Activated CD8-positive, alpha-beta T cell treated with anti-CD3 and anti-CD28 coated beads for 36 hours (primary cell): ENCODE data around the gene GOLIM4. TPM values are rescaled to one million over a fixed set of nuclear protein-coding genes. Genes with fewer than 3 reads are reported as not detected.

Experiments used
- ATAC-seq: fragments of 200-7000 bp; cut with Tn5 transposase; one replicate; pipeline ENCODE4 v1.10.0; 2021; ENCODE audit warnings: mild to moderate bottlenecking, moderate library complexity
- CTCF ChIA-PET: fragments of 350-600 bp; sonication (Branson Sonifier 250); formaldehyde crosslinking; loops from one replicate; lab custom pipeline; 2021; ENCODE audit warnings: antibody characterized with exemption; lab: Charles Lee
- POLR2A ChIA-PET: fragments of 350-600 bp; sonication (Branson Sonifier 250); formaldehyde crosslinking; loops from one replicate; lab custom pipeline; 2021; ENCODE audit warnings: antibody characterized with exemption; lab: Charles Lee
- DNase-seq: peaks from one replicate; pipeline ENCODE4 v3.0.0-alpha.2; 2020
- H3K27ac Mint-ChIP-seq: one replicate; pipeline ENCODE4 v1.8.0; 2021; ENCODE audit warnings: mild to moderate bottlenecking, mixed read lengths
- H3K27me3 Mint-ChIP-seq: one replicate; pipeline ENCODE4 v1.8.0; 2021; ENCODE audit warnings: mixed read lengths
- H3K36me3 Mint-ChIP-seq: one replicate; pipeline ENCODE4 v1.8.0; 2021; ENCODE audit warnings: low read depth, mixed read lengths
- H3K4me1 Mint-ChIP-seq: one replicate; pipeline ENCODE4 v1.8.0; 2021; ENCODE audit warnings: low read depth, mixed read lengths
- H3K4me3 Mint-ChIP-seq: one replicate; pipeline ENCODE4 v1.8.0; 2021; ENCODE audit warnings: mild to moderate bottlenecking, moderate library complexity, mixed read lengths
- H3K9me3 Mint-ChIP-seq: one replicate; pipeline ENCODE4 v1.8.0; 2021; ENCODE audit warnings: mixed read lengths
- intact Hi-C: fragments of 100-400 bp; cut with micrococcal nuclease; formaldehyde crosslinking; loops from one replicate; pipeline ENCODE4 v1.10.0; 2022
- total RNA-seq, 2 experiments: library from RNA; stranded (reverse); gene quantifications; one replicate each; pipeline ENCODE4 v1.2.3, GENCODE V29; 2021
- TF ChIP-seq, protein P1 (sequence below): fragments of 200-600 bp; IDR thresholded peaks from one replicate; pipeline ENCODE4 v1.8.0; 2022; ENCODE audit warnings: antibody characterized with exemption, mild to moderate bottlenecking

The GOLIM4 gene
- total RNA-seq, 2 experiments from 2014 or later: 5.5 to 6.4 TPM

DNA sequence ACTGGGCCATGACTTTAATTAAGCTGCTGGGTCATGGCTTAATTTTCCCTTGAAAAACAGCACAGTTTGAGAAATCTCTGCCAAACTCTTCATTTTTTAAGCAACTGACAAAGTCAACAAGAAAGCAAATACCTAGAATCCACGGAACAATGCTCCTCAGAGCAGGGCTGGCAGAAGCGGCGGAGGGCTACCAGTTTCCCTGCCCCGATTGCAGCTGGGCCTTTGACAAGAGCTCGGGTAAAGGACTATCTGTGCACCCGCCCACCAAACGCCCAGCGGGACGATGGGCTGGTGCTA is 1.2 kb downstream of the GOLIM4 start:
- POLR2A ChIA-PET: no interaction called here
- CTCF ChIA-PET: interaction anchor here (0.8 to 1.4 kb wide), 7 partner anchors 32 to 72 kb away, joined by 3 to 5 read pairs (median 3); no protein-coding TSS in a partner anchor
- Mint-ChIP-seq H3K4me3 (peak overlapping the region; percentile 74), H3K27ac (no peak overlapping the region), H3K9me3 (no peaks in the 10 kb centered on the region), H3K36me3 (no peaks in the 10 kb centered on the region), H3K4me1 (peaks cover 18% of the 10 kb centered on the region), H3K27me3 (peaks cover 32% of the 10 kb centered on the region)
- no peak for DNase-seq
- TF ChIP-seq, protein P1, sequence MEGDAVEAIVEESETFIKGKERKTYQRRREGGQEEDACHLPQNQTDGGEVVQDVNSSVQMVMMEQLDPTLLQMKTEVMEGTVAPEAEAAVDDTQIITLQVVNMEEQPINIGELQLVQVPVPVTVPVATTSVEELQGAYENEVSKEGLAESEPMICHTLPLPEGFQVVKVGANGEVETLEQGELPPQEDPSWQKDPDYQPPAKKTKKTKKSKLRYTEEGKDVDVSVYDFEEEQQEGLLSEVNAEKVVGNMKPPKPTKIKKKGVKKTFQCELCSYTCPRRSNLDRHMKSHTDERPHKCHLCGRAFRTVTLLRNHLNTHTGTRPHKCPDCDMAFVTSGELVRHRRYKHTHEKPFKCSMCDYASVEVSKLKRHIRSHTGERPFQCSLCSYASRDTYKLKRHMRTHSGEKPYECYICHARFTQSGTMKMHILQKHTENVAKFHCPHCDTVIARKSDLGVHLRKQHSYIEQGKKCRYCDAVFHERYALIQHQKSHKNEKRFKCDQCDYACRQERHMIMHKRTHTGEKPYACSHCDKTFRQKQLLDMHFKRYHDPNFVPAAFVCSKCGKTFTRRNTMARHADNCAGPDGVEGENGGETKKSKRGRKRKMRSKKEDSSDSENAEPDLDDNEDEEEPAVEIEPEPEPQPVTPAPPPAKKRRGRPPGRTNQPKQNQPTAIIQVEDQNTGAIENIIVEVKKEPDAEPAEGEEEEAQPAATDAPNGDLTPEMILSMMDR: no peak
- intact Hi-C loops: no loop called here
- no peak for ATAC-seq

DNA sequence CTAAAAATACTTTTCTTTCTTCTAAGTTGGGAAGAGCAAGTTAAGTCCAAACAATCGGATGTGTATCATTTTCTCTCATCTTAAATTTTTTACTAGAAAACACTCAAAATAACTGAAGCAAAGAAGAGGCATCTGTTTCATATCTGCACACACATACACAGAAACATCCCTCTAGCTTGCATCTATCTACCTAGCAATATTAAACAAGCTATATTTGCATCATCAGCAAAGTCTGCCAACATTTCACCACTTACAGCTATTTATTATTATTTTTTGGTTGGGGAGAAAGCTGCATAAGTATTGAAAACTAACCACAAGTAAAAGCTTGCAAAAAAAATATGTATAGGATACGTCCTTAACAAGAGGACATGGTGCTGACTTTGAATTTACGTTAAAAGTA is 1.9 kb downstream of the GOLIM4 start:
- CTCF ChIA-PET: interaction anchor here (0.9 to 1.4 kb wide), 2 partner anchors 35 to 53 kb away, joined by 3 to 5 read pairs; no protein-coding TSS in a partner anchor
- POLR2A ChIA-PET: no interaction called here
- Mint-ChIP-seq H3K4me3 (no peak overlapping the region), H3K36me3 (no peaks in the 10 kb centered on the region), H3K9me3 (no peaks in the 10 kb centered on the region), H3K27me3 (peaks cover 32% of the 10 kb centered on the region), H3K27ac (no peak overlapping the region), H3K4me1 (peaks cover 18% of the 10 kb centered on the region)
- intact Hi-C loops: no loop called here
- no peak for DNase-seq
- TF ChIP-seq, protein P1: no peak
- ATAC-seq: no peak

DNA sequence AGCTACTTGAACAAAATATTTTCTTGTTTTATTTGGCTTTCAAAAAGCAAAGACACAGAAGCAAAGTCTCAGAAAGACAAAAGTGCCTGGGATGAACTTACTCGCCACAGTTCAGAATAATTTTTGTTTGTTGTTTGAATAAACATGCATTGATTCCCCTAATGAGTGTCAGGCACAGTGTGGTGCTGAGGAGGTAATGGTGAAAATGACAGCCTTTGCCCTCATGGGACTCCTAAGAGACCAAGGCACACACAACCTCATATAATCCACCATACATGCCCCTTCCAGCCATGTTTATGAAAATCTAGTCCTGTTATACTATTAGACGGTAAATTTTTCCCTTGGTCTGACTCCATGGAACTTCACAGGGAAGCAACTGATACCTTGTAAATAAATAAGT is 2.5 kb downstream of the GOLIM4 start:
- H3K4me3 Mint-ChIP-seq: no peak overlapping the region
- TF ChIP-seq, protein P1: no peak
- no peak overlapping the region for H3K27ac Mint-ChIP-seq
- H3K9me3 Mint-ChIP-seq: no peaks in the 10 kb centered on the region
- intact Hi-C loops: no loop called here
- H3K4me1 Mint-ChIP-seq: peaks cover 23% of the 10 kb centered on the region
- ATAC-seq (no peak), DNase-seq (no peak)
- peaks cover 33% of the 10 kb centered on the region for H3K27me3 Mint-ChIP-seq
- ChIA-PET POLR2A (no interaction called here), CTCF (no interaction called here)
- no peaks in the 10 kb centered on the region for H3K36me3 Mint-ChIP-seq

DNA sequence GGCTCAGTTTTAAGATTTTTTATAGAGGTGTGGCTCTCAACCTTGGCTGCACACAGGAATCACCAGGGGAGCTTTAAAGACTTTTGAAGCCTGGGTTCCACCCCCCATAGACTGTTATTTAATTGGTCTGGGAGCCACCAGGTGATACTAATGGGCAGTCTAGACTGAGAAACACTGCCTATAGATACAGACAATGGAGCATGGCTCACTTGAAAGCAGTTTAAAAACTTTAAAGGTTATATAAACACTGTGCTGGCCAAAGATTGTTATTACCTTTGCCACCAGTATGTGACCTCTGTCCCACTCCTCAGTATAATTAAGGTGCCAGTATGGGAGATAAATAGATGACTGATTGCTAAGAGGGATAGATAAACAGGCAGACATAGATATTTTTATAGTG is 3.8 kb downstream of the GOLIM4 start:
- H3K4me1 Mint-ChIP-seq: peaks cover 30% of the 10 kb centered on the region
- DNase-seq (no peak), ATAC-seq (no peak)
- TF ChIP-seq, protein P1: no peak
- no peak overlapping the region for H3K27ac Mint-ChIP-seq
- CTCF ChIA-PET: no interaction called here
- H3K27me3 Mint-ChIP-seq: peaks cover 31% of the 10 kb centered on the region
- POLR2A ChIA-PET: no interaction called here
- H3K9me3 Mint-ChIP-seq: no peaks in the 10 kb centered on the region
- intact Hi-C loops: no loop called here
- no peaks in the 10 kb centered on the region for H3K36me3 Mint-ChIP-seq
- H3K4me3 Mint-ChIP-seq: no peak overlapping the region

DNA sequence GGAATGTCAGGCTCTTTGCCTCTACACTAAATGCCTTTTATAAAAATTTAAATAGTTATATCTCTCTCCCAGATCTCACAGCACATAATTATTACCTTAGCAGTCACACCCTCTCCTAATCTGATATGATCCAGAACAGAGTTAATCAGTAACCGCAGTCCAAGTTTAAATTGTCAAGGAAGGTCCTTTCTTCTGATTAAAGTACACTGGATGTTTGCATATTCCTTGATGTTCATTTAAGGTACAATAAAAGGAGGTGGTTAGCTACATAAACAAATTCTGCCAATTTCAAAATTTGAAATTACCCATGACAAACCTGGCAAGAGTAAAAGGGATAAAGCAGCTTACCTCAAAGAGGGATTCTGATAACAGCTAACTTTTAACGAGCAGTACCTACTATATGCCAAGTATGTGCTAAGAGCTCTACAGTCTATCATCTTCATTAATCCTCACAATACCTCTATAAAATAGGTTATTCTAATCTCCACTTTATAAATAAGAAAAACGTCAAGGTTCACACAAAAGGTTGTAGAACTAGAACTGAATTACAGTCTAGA is 4.3 kb downstream of the GOLIM4 start:
- H3K4me3 Mint-ChIP-seq: no peak overlapping the region
- CTCF ChIA-PET: interaction anchor here (1.2 kb wide), 1 partner anchor 44 kb away, joined by 3 read pairs; no protein-coding TSS in a partner anchor
- no peaks in the 10 kb centered on the region for H3K36me3 Mint-ChIP-seq
- H3K4me1 Mint-ChIP-seq: peaks cover 27% of the 10 kb centered on the region
- H3K27ac Mint-ChIP-seq: no peak overlapping the region
- ATAC-seq (no peak), DNase-seq (no peak)
- H3K27me3 Mint-ChIP-seq: peaks cover 29% of the 10 kb centered on the region
- intact Hi-C loops: no loop called here
- TF ChIP-seq, protein P1: no peak
- H3K9me3 Mint-ChIP-seq: no peaks in the 10 kb centered on the region
- POLR2A ChIA-PET: no interaction called here
